Hepatocyte (in vitro differentiated cells): ENCODE results near the gene RCC2. TPM values are rescaled to one million over a fixed set of nuclear protein-coding genes. Genes with fewer than 3 reads are reported as not detected.

ENCODE experiments used
- DNase-seq: peaks from one replicate; pipeline ENCODE4 v3.0.0-alpha.2; 2016; ENCODE audit warnings: low spot score
- H2AFZ ChIP-seq: fragments of 200-600 bp; sonication (generic); 2 replicates; pipeline ENCODE4 v1.6.0; 2016; ENCODE audit warnings: antibody characterized with exemption, mild to moderate bottlenecking
- H3K27ac ChIP-seq: fragments of 200-600 bp; sonication (generic); 2 replicates; pipeline ENCODE4 v1.5.1; 2016; ENCODE audit warnings: mild to moderate bottlenecking
- H3K27me3 ChIP-seq: fragments of 200-600 bp; sonication (generic); 2 replicates; pipeline ENCODE4 v1.6.1; 2016
- H3K36me3 ChIP-seq: fragments of 200-600 bp; sonication (generic); replicated peaks from 2 replicates; pipeline ENCODE4 v1.5.1; 2016; ENCODE audit warnings: low read depth; ENCODE audit not compliant: insufficient read depth
- H3K4me1 ChIP-seq: fragments of 200-600 bp; sonication (generic); 2 replicates; pipeline ENCODE4 v1.5.1; 2016; ENCODE audit warnings: mild to moderate bottlenecking, moderate library complexity; ENCODE audit not compliant: insufficient read depth
- H3K4me2 ChIP-seq: fragments of 200-600 bp; sonication (generic); 2 replicates; pipeline ENCODE4 v1.6.0; 2016
- H3K4me3 ChIP-seq: fragments of 200-600 bp; sonication (generic); 2 replicates; pipeline ENCODE4 v1.5.1; 2016; ENCODE audit warnings: mild to moderate bottlenecking
- H3K79me2 ChIP-seq: fragments of 200-600 bp; sonication (generic); 2 replicates; pipeline ENCODE4 v1.6.0; 2017; ENCODE audit warnings: mild to moderate bottlenecking
- H3K9me2 ChIP-seq: fragments of 200-600 bp; sonication (generic); replicated peaks from 2 replicates; pipeline ENCODE4 v1.6.0; 2017; ENCODE audit warnings: mild to moderate bottlenecking; ENCODE audit not compliant: insufficient read depth
- H3K9me3 ChIP-seq: fragments of 200-600 bp; sonication (generic); 2 replicates; pipeline ENCODE4 v1.5.1; 2016; ENCODE audit warnings: low read depth, mild to moderate bottlenecking
- H4K20me1 ChIP-seq: fragments of 200-600 bp; sonication (generic); 2 replicates; pipeline ENCODE4 v1.6.0; 2016; ENCODE audit warnings: mild to moderate bottlenecking; ENCODE audit not compliant: insufficient read depth, poor library complexity, severe bottlenecking
- EZH2 ChIP-seq: fragments of 200-600 bp; sonication (generic); IDR thresholded peaks from 2 replicates; pipeline ENCODE4 v1.6.1; 2016; ENCODE audit warnings: antibody characterized with exemption, mild to moderate bottlenecking, borderline replicate concordance
- EZH2phosphoT487 ChIP-seq: fragments of 200-600 bp; sonication (generic); IDR thresholded peaks from one replicate; pipeline ENCODE4 v1.6.1; 2018; ENCODE audit warnings: antibody characterized with exemption, mild to moderate bottlenecking, low read depth, moderate library complexity; ENCODE audit not compliant: unreplicated experiment, severe bottlenecking
- WGBS: methylation state at CpG from one replicate; pipeline ENCODE4 v1.1.6; 2016; ENCODE audit warnings: low lambda C conversion rate; ENCODE audit errors: missing lambda C conversion rate; 5-methylcytosine and 5-hydroxymethylcytosine counted together
- polyA plus RNA-seq: library from polyadenylated mRNA; unstranded; fragments of >200 nt; fragmentation: Nextera tagmentation; extraction: Ambion mirVana; gene quantifications from 2 replicates; pipeline ENCODE4 v1.2.1, GENCODE V29; 2016
- total RNA-seq: library from RNA; depleted of rRNA; stranded (reverse); fragments of >200 nt; gene quantifications from 2 replicates; pipeline ENCODE4 v1.2.3, GENCODE V29; 2014
- TF ChIP-seq, protein P1 (sequence below): fragments of 200-600 bp; sonication (generic); IDR thresholded peaks from 2 replicates; pipeline ENCODE4 v1.5.1; 2016; ENCODE audit warnings: antibody characterized with exemption, mild to moderate bottlenecking; ENCODE audit not compliant: poor library complexity

The RCC2 gene
- total and polyA plus RNA-seq, 2 experiments from 2014 or later = 22.5 to 56.9 TPM

DNA sequence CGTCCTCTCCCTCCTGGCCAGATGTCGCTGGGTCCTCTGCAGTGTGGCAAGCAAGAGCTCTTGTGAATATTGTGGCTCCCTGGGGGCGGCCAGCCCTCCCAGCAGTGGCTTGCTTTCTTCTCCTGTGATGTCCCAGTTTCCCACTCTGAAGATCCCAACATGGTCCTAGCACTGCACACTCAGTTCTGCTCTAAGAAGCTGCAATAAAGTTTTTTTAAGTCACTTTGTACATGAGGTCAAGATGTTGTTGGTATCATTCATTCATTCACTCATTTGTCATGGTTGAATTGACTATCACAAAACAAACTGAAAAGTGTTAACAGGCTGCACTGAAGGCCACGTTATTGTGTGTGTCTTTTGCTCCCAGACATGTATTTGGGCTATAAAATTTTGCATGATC, 75.7 kb downstream of the RCC2 start:
- TF ChIP-seq EZH2phosphoT487 (no peak), EZH2 (no peak)
- TF ChIP-seq, protein P1, sequence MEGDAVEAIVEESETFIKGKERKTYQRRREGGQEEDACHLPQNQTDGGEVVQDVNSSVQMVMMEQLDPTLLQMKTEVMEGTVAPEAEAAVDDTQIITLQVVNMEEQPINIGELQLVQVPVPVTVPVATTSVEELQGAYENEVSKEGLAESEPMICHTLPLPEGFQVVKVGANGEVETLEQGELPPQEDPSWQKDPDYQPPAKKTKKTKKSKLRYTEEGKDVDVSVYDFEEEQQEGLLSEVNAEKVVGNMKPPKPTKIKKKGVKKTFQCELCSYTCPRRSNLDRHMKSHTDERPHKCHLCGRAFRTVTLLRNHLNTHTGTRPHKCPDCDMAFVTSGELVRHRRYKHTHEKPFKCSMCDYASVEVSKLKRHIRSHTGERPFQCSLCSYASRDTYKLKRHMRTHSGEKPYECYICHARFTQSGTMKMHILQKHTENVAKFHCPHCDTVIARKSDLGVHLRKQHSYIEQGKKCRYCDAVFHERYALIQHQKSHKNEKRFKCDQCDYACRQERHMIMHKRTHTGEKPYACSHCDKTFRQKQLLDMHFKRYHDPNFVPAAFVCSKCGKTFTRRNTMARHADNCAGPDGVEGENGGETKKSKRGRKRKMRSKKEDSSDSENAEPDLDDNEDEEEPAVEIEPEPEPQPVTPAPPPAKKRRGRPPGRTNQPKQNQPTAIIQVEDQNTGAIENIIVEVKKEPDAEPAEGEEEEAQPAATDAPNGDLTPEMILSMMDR = no peak
- no peaks in the 10 kb centered on the region for H3K9me3 ChIP-seq
- H3K27ac ChIP-seq = no peak overlapping the region
- H3K9me2 ChIP-seq = no peaks in the 10 kb centered on the region
- WGBS = 85% methylated on average over 4 of the region's 4 CpGs
- H3K4me3 ChIP-seq = no peak overlapping the region
- H2AFZ ChIP-seq = no peak overlapping the region
- H3K4me2 ChIP-seq = no peak overlapping the region
- no peaks in the 10 kb centered on the region for H4K20me1 ChIP-seq
- DNase-seq = no peak
- no peaks in the 10 kb centered on the region for H3K4me1 ChIP-seq
- H3K79me2 ChIP-seq = no peaks in the 10 kb centered on the region
- H3K27me3 ChIP-seq = no peaks in the 10 kb centered on the region
- no peaks in the 10 kb centered on the region for H3K36me3 ChIP-seq

DNA sequence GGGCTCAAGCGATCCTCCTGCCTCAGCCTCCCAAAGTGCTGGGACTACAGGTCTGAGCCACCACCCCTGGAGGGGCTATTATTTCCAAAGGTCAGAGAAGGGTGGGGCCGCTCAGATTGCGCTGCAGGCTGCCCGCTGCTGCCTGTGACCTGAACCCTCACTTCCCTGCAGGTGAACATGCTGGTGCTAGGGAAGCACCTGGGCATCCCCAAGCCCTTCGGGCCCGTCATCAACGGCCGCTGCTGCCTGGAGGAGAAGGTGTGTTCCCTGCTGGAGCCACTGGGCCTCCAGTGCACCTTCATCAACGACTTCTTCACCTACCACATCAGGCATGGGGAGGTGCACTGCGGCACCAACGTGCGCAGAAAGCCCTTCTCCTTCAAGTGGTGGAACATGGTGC, 76.1 kb downstream of the RCC2 start:
- H3K4me2 ChIP-seq = no peak overlapping the region
- H4K20me1 ChIP-seq = no peaks in the 10 kb centered on the region
- H3K36me3 ChIP-seq = no peaks in the 10 kb centered on the region
- H3K79me2 ChIP-seq = no peaks in the 10 kb centered on the region
- no peaks in the 10 kb centered on the region for H3K4me1 ChIP-seq
- H3K27me3 ChIP-seq = no peaks in the 10 kb centered on the region
- H3K9me3 ChIP-seq = no peaks in the 10 kb centered on the region
- H3K9me2 ChIP-seq = no peaks in the 10 kb centered on the region
- H3K27ac ChIP-seq = no peak overlapping the region
- no peak for DNase-seq
- 96% methylated on average over 12 of the region's 12 CpGs for WGBS
- no peak overlapping the region for H2AFZ ChIP-seq
- TF ChIP-seq, protein P1 = no peak
- no peak for TF ChIP-seq EZH2
- TF ChIP-seq EZH2phosphoT487 = no peak
- H3K4me3 ChIP-seq = no peak overlapping the region

DNA sequence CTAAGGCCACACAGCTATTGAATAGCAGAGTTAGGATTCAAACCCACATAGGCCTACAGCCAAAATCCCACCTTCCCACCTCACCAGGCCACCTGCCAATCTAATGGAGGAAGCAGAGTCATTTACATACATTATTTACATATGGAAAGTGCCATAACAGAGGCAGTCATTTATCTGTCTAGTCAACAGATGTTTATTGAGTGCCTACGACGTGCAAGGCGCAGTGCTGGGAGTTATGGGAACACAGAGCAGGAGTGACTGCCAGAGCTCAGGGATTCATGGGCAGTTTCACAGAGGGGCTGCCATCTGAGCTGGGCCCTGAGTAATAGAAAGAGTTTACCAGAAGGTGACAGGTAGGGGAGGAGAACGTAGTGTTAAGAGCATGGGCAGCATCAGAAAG, 77.8 kb downstream of the RCC2 start:
- Histone ChIP-seq H2AFZ (no peak overlapping the region), H3K27ac (no peak overlapping the region), H3K4me2 (no peak overlapping the region), H3K36me3 (no peaks in the 10 kb centered on the region), H3K79me2 (no peaks in the 10 kb centered on the region), H3K9me3 (no peaks in the 10 kb centered on the region), H3K4me3 (no peak overlapping the region), H4K20me1 (no peaks in the 10 kb centered on the region), H3K27me3 (no peaks in the 10 kb centered on the region), H3K4me1 (no peaks in the 10 kb centered on the region), H3K9me2 (no peaks in the 10 kb centered on the region)
- TF ChIP-seq EZH2 (no peak), EZH2phosphoT487 (no peak)
- TF ChIP-seq, protein P1 = no peak
- no peak for DNase-seq
- WGBS = 76% methylated on average over 4 of the region's 4 CpGs
